HepG2 (cell line): ENCODE results near the gene CDC23. TPM values are rescaled to one million over a fixed set of nuclear protein-coding genes. Genes with fewer than 3 reads are reported as not detected.

Experiments used
- CEBPG ChIP-seq: IDR thresholded peaks from 2 replicates; pipeline ENCODE4 v1.6.1; 2016
- NFE2L2 ChIP-seq: fragments of 150-350 bp; IDR thresholded peaks from 2 replicates; pipeline ENCODE4 v1.6.1; 2014; ENCODE audit warnings: low read length
- RFX3 ChIP-seq: IDR thresholded peaks from 2 replicates; pipeline ENCODE4 v1.6.1; 2016; ENCODE audit warnings: missing biosample characterization, missing genetic modification reagents
- ZBTB7A ChIP-seq: sonication (generic); formaldehyde crosslinking; IDR thresholded peaks from 2 replicates; pipeline ENCODE4 v1.8.0; 2022; ENCODE audit warnings: mild to moderate bottlenecking, missing genetic modification reagents
- ZNF382 ChIP-seq: sonication (generic); formaldehyde crosslinking; IDR thresholded peaks from 2 replicates; pipeline ENCODE4 v1.5.0; 2020; ENCODE audit warnings: missing genetic modification reagents, mild to moderate bottlenecking, borderline replicate concordance
- ZNF746 ChIP-seq: sonication (generic); formaldehyde crosslinking; IDR thresholded peaks from 2 replicates; pipeline ENCODE4 v1.8.0; 2022; ENCODE audit warnings: mild to moderate bottlenecking, missing genetic modification reagents
- polyA plus RNA-seq, 8 experiments: library from polyadenylated mRNA; depleted of rRNA in 3 of 8; stranded (reverse) in 7 of 8; unstranded in 1 of 8; fragments of >200 nt; fragmentation: Illumina TruSeq in 4 of 8; extraction: Trizol in 4 of 8; gene quantifications; 2 replicates each; pipeline versions ENCODE4 v1.2.1 to v1.2.3, GENCODE V29; 2011 to 2016; ENCODE audit warnings: low read depth in 4 of 8, missing spikeins in 1 of 8, mixed read lengths in 1 of 8; ENCODE audit not compliant: insufficient read depth in 1 of 8
- total RNA-seq, 5 experiments: library from RNA; depleted of rRNA; stranded (reverse); fragments of >200 nt; fragmentation: Illumina TruSeq; extraction: Trizol; gene quantifications; 2 replicates each; pipeline ENCODE4 v1.2.3, GENCODE V29; 2016; ENCODE audit warnings: low read depth in 1 of 5
- TF ChIP-seq, protein P1 (sequence below): sonication (generic); formaldehyde crosslinking; IDR thresholded peaks from 2 replicates; pipeline ENCODE4 v1.5.1; 2020; ENCODE audit warnings: mild to moderate bottlenecking, missing genetic modification reagents, borderline replicate concordance
- TF ChIP-seq, protein P2 (sequence below), 2 experiments: sonication (generic) in 1 of 2; formaldehyde crosslinking in 1 of 2; IDR thresholded peaks; 2 replicates each; pipeline versions ENCODE4 v1.6.1 to v1.9.0; 2014 to 2022; ENCODE audit warnings: antibody characterized with exemption in 1 of 2, borderline replicate concordance in 1 of 2, inconsistent platforms in 1 of 2, low read depth in 1 of 2, missing genetic modification reagents in 1 of 2
- TF ChIP-seq, protein P3 (sequence below): sonication (generic); formaldehyde crosslinking; IDR thresholded peaks from 2 replicates; pipeline ENCODE4 v1.8.0; 2022; ENCODE audit warnings: mild to moderate bottlenecking, missing genetic modification reagents; ENCODE audit not compliant: insufficient replicate concordance
- TF ChIP-seq, protein P4 (sequence below): sonication (generic); formaldehyde crosslinking; IDR thresholded peaks from 2 replicates; pipeline ENCODE4 v1.5.0; 2020; ENCODE audit warnings: mild to moderate bottlenecking, missing genetic modification reagents

Gene CDC23
- total and polyA plus RNA-seq, 2 of the 13 experiments (the other 11 are each of a cell fraction or from before 2014, with no cell fraction given): 38.3 to 47.7 TPM

DNA sequence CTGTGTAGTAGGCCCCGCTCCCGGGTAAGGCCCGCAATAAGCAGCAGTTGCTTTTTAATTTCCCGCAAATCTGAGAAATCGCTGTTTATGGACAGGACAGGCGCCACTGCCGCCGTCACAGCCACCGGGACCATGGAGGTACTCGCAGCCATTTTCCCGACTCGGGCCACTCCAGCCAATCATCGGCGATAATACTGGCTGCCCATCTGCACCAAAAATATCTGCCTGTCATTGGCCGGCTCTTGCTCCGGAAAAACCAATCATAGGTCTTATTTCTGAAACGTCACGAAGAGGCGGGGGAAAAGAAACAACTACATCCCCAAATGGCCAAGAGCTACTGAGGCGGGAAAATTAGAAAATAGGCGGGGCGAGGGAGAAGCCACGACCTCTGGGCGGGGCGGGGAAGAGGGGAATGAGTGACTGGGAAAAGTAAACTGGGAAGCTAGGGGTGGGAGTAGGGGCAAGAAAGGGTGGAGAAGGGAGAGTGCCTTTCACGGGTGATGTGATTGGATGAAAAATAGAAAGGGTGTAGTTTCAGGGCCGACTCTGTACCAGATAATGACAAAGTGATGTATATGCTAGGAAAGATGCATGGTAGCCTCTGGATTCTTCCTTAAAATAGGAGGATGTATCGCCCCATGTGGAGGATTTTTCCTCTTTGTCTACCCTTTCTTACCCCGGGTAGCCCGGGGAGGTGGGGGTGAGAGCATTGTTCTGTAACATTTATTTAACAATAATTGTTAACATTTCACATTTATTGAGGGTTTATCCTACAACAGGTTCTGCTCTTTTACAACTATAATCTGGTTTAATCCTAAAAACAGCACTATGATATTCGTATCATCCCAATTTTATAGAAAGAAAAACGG, at the start of gene CDC23 (continued):
- TF ChIP-seq, protein P1, sequence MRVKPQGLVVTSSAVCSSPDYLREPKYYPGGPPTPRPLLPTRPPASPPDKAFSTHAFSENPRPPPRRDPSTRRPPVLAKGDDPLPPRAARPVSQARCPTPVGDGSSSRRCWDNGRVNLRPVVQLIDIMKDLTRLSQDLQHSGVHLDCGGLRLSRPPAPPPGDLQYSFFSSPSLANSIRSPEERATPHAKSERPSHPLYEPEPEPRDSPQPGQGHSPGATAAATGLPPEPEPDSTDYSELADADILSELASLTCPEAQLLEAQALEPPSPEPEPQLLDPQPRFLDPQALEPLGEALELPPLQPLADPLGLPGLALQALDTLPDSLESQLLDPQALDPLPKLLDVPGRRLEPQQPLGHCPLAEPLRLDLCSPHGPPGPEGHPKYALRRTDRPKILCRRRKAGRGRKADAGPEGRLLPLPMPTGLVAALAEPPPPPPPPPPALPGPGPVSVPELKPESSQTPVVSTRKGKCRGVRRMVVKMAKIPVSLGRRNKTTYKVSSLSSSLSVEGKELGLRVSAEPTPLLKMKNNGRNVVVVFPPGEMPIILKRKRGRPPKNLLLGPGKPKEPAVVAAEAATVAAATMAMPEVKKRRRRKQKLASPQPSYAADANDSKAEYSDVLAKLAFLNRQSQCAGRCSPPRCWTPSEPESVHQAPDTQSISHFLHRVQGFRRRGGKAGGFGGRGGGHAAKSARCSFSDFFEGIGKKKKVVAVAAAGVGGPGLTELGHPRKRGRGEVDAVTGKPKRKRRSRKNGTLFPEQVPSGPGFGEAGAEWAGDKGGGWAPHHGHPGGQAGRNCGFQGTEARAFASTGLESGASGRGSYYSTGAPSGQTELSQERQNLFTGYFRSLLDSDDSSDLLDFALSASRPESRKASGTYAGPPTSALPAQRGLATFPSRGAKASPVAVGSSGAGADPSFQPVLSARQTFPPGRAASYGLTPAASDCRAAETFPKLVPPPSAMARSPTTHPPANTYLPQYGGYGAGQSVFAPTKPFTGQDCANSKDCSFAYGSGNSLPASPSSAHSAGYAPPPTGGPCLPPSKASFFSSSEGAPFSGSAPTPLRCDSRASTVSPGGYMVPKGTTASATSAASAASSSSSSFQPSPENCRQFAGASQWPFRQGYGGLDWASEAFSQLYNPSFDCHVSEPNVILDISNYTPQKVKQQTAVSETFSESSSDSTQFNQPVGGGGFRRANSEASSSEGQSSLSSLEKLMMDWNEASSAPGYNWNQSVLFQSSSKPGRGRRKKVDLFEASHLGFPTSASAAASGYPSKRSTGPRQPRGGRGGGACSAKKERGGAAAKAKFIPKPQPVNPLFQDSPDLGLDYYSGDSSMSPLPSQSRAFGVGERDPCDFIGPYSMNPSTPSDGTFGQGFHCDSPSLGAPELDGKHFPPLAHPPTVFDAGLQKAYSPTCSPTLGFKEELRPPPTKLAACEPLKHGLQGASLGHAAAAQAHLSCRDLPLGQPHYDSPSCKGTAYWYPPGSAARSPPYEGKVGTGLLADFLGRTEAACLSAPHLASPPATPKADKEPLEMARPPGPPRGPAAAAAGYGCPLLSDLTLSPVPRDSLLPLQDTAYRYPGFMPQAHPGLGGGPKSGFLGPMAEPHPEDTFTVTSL (CRISPR knock-in tag): no peak; the same call in 1 of the 2 replicates
- TF ChIP-seq ZBTB7A (CRISPR knock-in tag) (no peak), ZNF746 (no peak), CEBPG (CRISPR knock-in tag) (no peak), ZNF382 (CRISPR knock-in tag) (no peak), RFX3 (CRISPR knock-in tag) (no peak), NFE2L2 (no peak)
- TF ChIP-seq, protein P2, sequence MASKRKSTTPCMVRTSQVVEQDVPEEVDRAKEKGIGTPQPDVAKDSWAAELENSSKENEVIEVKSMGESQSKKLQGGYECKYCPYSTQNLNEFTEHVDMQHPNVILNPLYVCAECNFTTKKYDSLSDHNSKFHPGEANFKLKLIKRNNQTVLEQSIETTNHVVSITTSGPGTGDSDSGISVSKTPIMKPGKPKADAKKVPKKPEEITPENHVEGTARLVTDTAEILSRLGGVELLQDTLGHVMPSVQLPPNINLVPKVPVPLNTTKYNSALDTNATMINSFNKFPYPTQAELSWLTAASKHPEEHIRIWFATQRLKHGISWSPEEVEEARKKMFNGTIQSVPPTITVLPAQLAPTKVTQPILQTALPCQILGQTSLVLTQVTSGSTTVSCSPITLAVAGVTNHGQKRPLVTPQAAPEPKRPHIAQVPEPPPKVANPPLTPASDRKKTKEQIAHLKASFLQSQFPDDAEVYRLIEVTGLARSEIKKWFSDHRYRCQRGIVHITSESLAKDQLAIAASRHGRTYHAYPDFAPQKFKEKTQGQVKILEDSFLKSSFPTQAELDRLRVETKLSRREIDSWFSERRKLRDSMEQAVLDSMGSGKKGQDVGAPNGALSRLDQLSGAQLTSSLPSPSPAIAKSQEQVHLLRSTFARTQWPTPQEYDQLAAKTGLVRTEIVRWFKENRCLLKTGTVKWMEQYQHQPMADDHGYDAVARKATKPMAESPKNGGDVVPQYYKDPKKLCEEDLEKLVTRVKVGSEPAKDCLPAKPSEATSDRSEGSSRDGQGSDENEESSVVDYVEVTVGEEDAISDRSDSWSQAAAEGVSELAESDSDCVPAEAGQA (IDR thresholded peaks at IDR 0.05; ENCODE audit: low read depth): 0 out of 2 replicates have a peak, but pooled peaks have one; percentile 25
- TF ChIP-seq, protein P2 (CRISPR knock-in tag; IDR thresholded peaks at IDR 0.05; ENCODE audit: borderline replicate concordance): no peak; the same call in 1 of the 2 replicates
- TF ChIP-seq, protein P3, sequence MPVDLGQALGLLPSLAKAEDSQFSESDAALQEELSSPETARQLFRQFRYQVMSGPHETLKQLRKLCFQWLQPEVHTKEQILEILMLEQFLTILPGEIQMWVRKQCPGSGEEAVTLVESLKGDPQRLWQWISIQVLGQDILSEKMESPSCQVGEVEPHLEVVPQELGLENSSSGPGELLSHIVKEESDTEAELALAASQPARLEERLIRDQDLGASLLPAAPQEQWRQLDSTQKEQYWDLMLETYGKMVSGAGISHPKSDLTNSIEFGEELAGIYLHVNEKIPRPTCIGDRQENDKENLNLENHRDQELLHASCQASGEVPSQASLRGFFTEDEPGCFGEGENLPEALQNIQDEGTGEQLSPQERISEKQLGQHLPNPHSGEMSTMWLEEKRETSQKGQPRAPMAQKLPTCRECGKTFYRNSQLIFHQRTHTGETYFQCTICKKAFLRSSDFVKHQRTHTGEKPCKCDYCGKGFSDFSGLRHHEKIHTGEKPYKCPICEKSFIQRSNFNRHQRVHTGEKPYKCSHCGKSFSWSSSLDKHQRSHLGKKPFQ (CRISPR knock-in tag): no peak
- TF ChIP-seq, protein P4, sequence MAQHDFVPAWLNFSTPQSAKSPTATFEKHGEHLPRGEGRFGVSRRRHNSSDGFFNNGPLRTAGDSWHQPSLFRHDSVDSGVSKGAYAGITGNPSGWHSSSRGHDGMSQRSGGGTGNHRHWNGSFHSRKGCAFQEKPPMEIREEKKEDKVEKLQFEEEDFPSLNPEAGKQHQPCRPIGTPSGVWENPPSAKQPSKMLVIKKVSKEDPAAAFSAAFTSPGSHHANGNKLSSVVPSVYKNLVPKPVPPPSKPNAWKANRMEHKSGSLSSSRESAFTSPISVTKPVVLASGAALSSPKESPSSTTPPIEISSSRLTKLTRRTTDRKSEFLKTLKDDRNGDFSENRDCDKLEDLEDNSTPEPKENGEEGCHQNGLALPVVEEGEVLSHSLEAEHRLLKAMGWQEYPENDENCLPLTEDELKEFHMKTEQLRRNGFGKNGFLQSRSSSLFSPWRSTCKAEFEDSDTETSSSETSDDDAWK: no peak
